ENCODE measurements around the gene IL7R. TPM values are rescaled to one million over a fixed set of nuclear protein-coding genes. Genes with fewer than 3 reads are reported as not detected.
A peak's percentile ranks its signal among the peaks of the same experiment; 100 is the strongest.

Gene IL7R
- total RNA-seq, 1 donor from 2014 or later, result 5.6 TPM

DNA sequence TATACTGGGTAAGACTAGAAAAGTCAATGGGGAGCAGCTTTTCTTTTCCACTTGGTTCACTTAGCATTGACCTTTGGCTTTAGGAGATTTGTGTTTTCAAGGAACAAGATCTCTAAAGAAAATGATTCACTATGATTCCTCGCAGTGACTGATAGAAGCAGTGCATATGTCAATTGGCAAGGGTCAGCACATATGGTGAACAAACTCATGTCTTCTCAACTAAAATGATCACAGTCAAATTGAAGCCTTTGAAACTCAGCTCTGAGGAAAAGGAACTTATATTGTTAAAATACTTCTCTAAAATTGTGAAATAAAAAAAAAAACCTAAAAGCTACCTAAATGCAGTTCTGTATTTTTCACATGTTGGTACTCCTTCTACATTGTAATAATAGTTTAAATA, 43.2 kb upstream of the IL7R start:
- no peak overlapping the region for H3K4me3 Mint-ChIP-seq (ENCODE audit: unreplicated experiment)
- no peak for FAIRE-seq

DNA sequence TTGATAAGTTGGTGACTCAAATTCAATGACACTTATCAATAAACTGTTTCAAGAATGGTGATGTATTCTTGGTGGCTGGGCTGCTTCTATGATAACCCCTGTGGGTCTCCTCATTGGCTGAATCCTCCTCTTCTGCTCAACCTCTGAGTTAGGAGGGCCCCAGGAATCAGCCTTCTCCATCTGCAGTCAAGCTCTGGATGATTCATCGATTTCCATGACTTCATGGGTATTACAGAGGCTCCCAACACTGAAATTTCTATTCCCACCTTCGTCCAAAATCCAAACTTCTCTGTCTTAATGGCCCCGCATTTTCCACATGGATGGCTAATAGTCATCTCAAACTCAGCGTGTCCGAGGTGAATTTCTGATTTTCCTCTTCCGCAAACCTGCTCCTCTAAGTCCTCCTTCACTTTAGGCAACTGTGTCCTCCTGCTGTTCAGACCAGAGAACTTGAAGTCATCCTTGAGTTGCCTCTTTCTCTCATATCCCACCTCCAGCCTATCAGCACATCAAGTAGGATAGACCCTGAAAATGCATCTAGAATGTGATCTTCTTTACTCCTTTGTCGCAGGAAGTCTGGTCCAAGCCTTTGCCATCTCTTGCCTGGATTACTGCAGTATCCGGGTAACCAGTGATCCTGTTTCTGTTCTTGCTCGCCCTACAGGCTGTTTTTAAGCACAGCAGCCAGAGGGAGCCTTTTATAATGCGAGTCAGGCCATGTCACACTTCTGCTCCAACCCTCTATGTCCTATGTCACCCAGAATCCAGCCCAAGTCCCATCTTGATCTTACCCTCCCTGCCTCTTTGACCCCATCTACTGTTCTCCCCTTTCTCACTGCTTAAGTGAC, 41.4 kb upstream of the IL7R start:
- Histone ChIP-seq H3K4me1 (ENCODE audit: insufficient read depth, low read length) (no peaks in the 10 kb centered on the region), H3K27me3 (ENCODE audit: insufficient read depth, low read length) (no peaks in the 10 kb centered on the region), H2AFZ (ENCODE audit: low read depth, low read length) (no peak overlapping the region), H3K27ac (ENCODE audit: low read depth, low read length) (no peak overlapping the region), H3K4me3 (ENCODE audit: insufficient read depth, low read depth, low read length) (no peak overlapping the region), H3K4me2 (ENCODE audit: low read length) (no peak overlapping the region), H3K9me3 (ENCODE audit: insufficient read depth, low read depth, low read length) (no peaks in the 10 kb centered on the region), H3K36me3 (ENCODE audit: insufficient read depth, low read length) (no peaks in the 10 kb centered on the region), H3K79me2 (ENCODE audit: insufficient read depth, low read length) (no peaks in the 10 kb centered on the region), H3K9ac (ENCODE audit: low read length) (no peak overlapping the region), H4K20me1 (ENCODE audit: insufficient read depth, low read length) (no peaks in the 10 kb centered on the region)
- Mint-ChIP-seq H3K4me1 (ENCODE audit: low read depth, unreplicated experiment) (peaks cover 4% of the 10 kb centered on the region), H3K9me3 (ENCODE audit: unreplicated experiment) (no peaks in the 10 kb centered on the region), H3K36me3 (ENCODE audit: low read depth, unreplicated experiment) (no peaks in the 10 kb centered on the region), H3K27ac (ENCODE audit: unreplicated experiment) (no peak overlapping the region), H3K4me3 (ENCODE audit: unreplicated experiment) (no peak overlapping the region), H3K27me3 (ENCODE audit: low read depth, unreplicated experiment) (no peaks in the 10 kb centered on the region)
- DNase-seq (ENCODE audit: low read depth) (no peak), FAIRE-seq (no peak)
- TF ChIP-seq EZH2 (IDR thresholded peaks at IDR 0.05; ENCODE audit: insufficient read depth, low read length), result no peak
- TF ChIP-seq, protein P1, sequence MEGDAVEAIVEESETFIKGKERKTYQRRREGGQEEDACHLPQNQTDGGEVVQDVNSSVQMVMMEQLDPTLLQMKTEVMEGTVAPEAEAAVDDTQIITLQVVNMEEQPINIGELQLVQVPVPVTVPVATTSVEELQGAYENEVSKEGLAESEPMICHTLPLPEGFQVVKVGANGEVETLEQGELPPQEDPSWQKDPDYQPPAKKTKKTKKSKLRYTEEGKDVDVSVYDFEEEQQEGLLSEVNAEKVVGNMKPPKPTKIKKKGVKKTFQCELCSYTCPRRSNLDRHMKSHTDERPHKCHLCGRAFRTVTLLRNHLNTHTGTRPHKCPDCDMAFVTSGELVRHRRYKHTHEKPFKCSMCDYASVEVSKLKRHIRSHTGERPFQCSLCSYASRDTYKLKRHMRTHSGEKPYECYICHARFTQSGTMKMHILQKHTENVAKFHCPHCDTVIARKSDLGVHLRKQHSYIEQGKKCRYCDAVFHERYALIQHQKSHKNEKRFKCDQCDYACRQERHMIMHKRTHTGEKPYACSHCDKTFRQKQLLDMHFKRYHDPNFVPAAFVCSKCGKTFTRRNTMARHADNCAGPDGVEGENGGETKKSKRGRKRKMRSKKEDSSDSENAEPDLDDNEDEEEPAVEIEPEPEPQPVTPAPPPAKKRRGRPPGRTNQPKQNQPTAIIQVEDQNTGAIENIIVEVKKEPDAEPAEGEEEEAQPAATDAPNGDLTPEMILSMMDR (IDR thresholded peaks at IDR 0.05; ENCODE audit: insufficient read depth, low read depth, low read length), result peak; percentile 37

More for the DNA sequence above, 43.2 kb upstream of the IL7R start:
- Histone ChIP-seq H3K27me3 (ENCODE audit: insufficient read depth, low read length) (no peaks in the 10 kb centered on the region), H2AFZ (ENCODE audit: low read depth, low read length) (no peak overlapping the region), H3K4me1 (ENCODE audit: insufficient read depth, low read length) (no peaks in the 10 kb centered on the region), H3K27ac (ENCODE audit: low read depth, low read length) (no peak overlapping the region), H3K36me3 (ENCODE audit: insufficient read depth, low read length) (no peaks in the 10 kb centered on the region), H3K9ac (ENCODE audit: low read length) (no peak overlapping the region), H4K20me1 (ENCODE audit: insufficient read depth, low read length) (no peaks in the 10 kb centered on the region), H3K4me3 (ENCODE audit: insufficient read depth, low read depth, low read length) (no peak overlapping the region), H3K4me2 (ENCODE audit: low read length) (no peak overlapping the region), H3K79me2 (ENCODE audit: insufficient read depth, low read length) (no peaks in the 10 kb centered on the region), H3K9me3 (ENCODE audit: insufficient read depth, low read depth, low read length) (no peaks in the 10 kb centered on the region)
- no peak for DNase-seq (ENCODE audit: low read depth)
- Mint-ChIP-seq H3K27ac (ENCODE audit: unreplicated experiment) (no peak overlapping the region), H3K27me3 (ENCODE audit: low read depth, unreplicated experiment) (no peaks in the 10 kb centered on the region), H3K9me3 (ENCODE audit: unreplicated experiment) (no peaks in the 10 kb centered on the region), H3K4me1 (ENCODE audit: low read depth, unreplicated experiment) (peaks cover 4% of the 10 kb centered on the region), H3K36me3 (ENCODE audit: low read depth, unreplicated experiment) (no peaks in the 10 kb centered on the region)
- TF ChIP-seq, protein P1 (IDR thresholded peaks at IDR 0.05; ENCODE audit: insufficient read depth, low read depth, low read length), result no peak
- TF ChIP-seq EZH2 (IDR thresholded peaks at IDR 0.05; ENCODE audit: insufficient read depth, low read length), result no peak
